Measurements from ENCODE around the gene TM7SF3.

TM7SF3 gene

DNA sequence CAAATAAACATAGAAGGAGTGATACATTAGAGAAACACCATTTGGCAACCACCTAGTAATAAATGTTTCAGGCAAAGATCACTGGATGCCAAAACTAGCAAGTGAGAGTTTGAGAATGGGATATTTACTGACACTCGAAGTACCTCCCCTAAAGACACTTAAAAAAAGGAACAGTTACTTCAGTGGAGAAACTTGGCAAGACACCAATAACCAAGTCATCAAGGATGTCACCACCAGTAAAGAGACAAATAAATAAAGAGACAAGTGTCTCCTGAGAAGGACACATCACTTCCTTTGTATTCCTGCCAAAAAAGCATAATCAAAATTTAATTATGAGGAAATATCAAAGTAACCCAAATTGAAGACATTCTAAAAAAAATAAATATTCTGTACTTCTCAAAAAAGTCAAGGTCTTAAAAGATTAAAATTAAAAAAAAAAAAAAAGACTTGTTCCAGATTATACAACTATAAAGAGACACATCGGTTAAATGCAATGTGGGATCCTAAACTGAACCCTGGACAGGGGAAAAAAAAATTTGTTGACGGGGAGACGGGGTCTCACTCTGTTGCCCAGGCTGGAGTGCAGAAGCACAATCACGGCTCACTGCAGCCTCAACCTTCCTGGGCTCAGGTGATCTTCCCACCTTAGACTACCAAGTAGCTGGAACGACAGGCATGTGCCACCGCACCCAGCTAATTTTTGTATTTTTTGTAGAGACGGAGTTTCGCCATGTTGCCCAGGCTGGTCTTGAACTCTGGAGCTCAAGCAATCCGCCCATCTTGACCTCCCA lies 26.4 kb downstream of the TM7SF3 start:
- peaks cover 2 to 19% of the 10 kb centered on the region in 2 donors for H3K36me3 ChIP-seq (ENCODE audit: control insufficient read depth in 2 of 2, insufficient read depth in 2 of 2, low read length in 2 of 2)

DNA sequence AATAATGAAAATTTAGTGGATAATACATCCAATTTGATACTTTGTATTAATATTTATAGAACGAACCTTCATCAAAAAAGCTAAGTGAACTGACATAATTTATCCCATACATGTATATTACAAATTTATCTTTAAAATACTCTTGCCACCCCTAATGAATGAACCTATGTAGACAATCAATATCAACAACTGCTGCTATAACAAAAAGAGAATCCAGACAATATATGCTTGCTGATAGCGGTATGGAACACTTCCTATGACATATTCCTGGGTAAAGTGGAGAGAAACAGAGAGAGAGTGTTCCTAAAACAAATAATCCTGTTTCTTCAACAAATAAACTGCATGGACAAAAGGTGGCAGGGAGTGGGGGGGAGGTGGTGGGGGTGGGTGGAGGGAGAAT lies 31.3 kb downstream of the TM7SF3 start:
- Histone ChIP-seq H3K9me3 (ENCODE audit: control insufficient read depth in 2 of 2, low read length in 2 of 2) (no peaks in the 10 kb centered on the region), H3K4me1 (ENCODE audit: control insufficient read depth in 2 of 2, insufficient read depth in 2 of 2, low read length in 2 of 2) (no peaks in the 10 kb centered on the region), H3K27me3 (ENCODE audit: control insufficient read depth in 2 of 2, insufficient read depth in 2 of 2, low read length in 2 of 2) (no peaks in the 10 kb centered on the region), H3K4me3 (ENCODE audit: low read length in 2 of 2) (no peak overlapping the region), H3K27ac (ENCODE audit: low read depth in 2 of 2, low read length in 2 of 2) (no peak overlapping the region), H3K36me3 (ENCODE audit: control insufficient read depth in 2 of 2, insufficient read depth in 2 of 2, low read length in 2 of 2) (peaks cover 7 to 20% of the 10 kb centered on the region in 2 donors), H3K9ac (ENCODE audit: low read depth in 1 of 2, low read length in 2 of 2) (no peak overlapping the region)

More for the DNA sequence above, 26.4 kb downstream of the TM7SF3 start:
- Histone ChIP-seq H3K9me3 (ENCODE audit: control insufficient read depth in 2 of 2, low read length in 2 of 2) (no peaks in the 10 kb centered on the region), H3K27me3 (ENCODE audit: control insufficient read depth in 2 of 2, insufficient read depth in 2 of 2, low read length in 2 of 2) (no peaks in the 10 kb centered on the region), H3K9ac (ENCODE audit: low read depth in 1 of 2, low read length in 2 of 2) (no peak overlapping the region), H3K4me3 (ENCODE audit: low read length in 2 of 2) (no peak overlapping the region), H3K4me1 (ENCODE audit: control insufficient read depth in 2 of 2, insufficient read depth in 2 of 2, low read length in 2 of 2) (no peaks in the 10 kb centered on the region), H3K27ac (ENCODE audit: low read depth in 2 of 2, low read length in 2 of 2) (no peak overlapping the region)

DNA sequence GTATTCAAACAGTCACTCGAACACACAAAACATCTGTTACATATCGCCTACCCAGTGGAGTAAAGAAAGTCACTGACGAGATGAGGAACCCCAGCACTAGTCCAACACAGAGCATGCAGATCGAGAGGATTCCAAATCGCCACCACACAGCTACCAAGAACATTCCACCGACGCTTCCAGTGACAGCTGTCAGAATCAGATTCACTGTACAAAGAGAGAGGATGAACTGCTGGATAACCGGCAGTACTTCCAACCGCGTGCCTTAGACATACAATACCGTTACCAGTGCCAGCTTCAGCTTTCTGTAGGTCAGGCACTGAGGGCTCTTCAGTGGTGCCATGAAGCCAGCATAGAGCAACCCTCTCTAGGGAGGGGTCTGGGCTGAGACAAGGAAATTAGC lies 34.5 kb downstream of the TM7SF3 start:
- Histone ChIP-seq H3K36me3 (ENCODE audit: control insufficient read depth in 2 of 2, insufficient read depth in 2 of 2, low read length in 2 of 2) (peaks cover 16 to 18% of the 10 kb centered on the region in 2 donors), H3K4me1 (ENCODE audit: control insufficient read depth in 2 of 2, insufficient read depth in 2 of 2, low read length in 2 of 2) (no peaks in the 10 kb centered on the region), H3K9ac (ENCODE audit: low read depth in 1 of 2, low read length in 2 of 2) (no peak overlapping the region), H3K27me3 (ENCODE audit: control insufficient read depth in 2 of 2, insufficient read depth in 2 of 2, low read length in 2 of 2) (no peaks in the 10 kb centered on the region), H3K4me3 (ENCODE audit: low read length in 2 of 2) (no peak overlapping the region), H3K27ac (ENCODE audit: low read depth in 2 of 2, low read length in 2 of 2) (no peak overlapping the region), H3K9me3 (ENCODE audit: control insufficient read depth in 2 of 2, low read length in 2 of 2) (no peaks in the 10 kb centered on the region)

DNA sequence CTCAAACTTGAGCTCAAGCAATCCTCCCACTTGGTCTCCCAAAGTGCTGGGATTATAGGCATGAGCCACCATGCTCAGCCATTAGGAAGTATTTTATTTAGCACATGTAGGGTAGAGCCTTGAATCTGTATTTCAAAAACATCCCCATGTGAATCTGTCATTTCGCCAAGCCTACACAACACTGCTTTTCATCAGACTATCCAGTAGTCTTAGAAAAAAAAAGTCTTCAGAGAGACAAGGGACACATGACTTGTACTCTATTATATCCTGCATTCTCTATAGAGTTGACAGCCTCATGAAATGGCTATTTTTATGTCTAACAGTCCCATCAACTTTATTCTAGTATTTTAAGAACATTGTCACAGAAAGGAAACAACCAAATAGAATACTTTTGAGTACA lies 35.4 kb downstream of the TM7SF3 start:
- no peak overlapping the region for H3K27ac ChIP-seq (ENCODE audit: low read depth in 2 of 2, low read length in 2 of 2)
- H3K4me1 ChIP-seq (ENCODE audit: control insufficient read depth in 2 of 2, insufficient read depth in 2 of 2, low read length in 2 of 2) = no peaks in the 10 kb centered on the region
- H3K9ac ChIP-seq (ENCODE audit: low read depth in 1 of 2, low read length in 2 of 2) = no peak overlapping the region
- no peak overlapping the region for H3K4me3 ChIP-seq (ENCODE audit: low read length in 2 of 2)
- H3K27me3 ChIP-seq (ENCODE audit: control insufficient read depth in 2 of 2, insufficient read depth in 2 of 2, low read length in 2 of 2) = no peaks in the 10 kb centered on the region
- H3K36me3 ChIP-seq (ENCODE audit: control insufficient read depth in 2 of 2, insufficient read depth in 2 of 2, low read length in 2 of 2) = peaks cover 20 to 21% of the 10 kb centered on the region in 2 donors
- H3K9me3 ChIP-seq (ENCODE audit: control insufficient read depth in 2 of 2, low read length in 2 of 2) = no peaks in the 10 kb centered on the region

DNA sequence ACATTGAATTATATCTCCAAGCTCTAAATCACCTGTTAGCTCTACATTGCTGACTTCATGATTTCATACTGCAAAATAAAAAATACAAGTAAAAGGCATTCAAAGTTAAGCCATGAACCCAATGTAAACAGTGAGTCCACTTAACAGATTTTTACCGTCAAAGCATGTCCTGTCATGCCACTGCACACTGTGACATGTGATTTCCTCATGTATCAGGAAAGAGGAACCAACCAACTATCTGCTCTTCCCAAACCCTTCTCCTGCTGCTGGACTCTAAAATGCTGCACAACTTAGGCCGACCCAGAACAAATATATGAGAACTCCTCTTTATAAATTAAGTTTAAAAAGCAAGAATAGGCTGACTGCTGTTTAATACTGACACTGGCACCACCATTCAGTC lies 37.5 kb downstream of the TM7SF3 start:
- no peak overlapping the region for H3K27ac ChIP-seq (ENCODE audit: low read depth in 2 of 2, low read length in 2 of 2)
- no peaks in the 10 kb centered on the region for H3K27me3 ChIP-seq (ENCODE audit: control insufficient read depth in 2 of 2, insufficient read depth in 2 of 2, low read length in 2 of 2)
- H3K9ac ChIP-seq (ENCODE audit: low read depth in 1 of 2, low read length in 2 of 2) = no peak overlapping the region
- no peak overlapping the region for H3K4me3 ChIP-seq (ENCODE audit: low read length in 2 of 2)
- peaks cover 19 to 30% of the 10 kb centered on the region in 2 donors for H3K36me3 ChIP-seq (ENCODE audit: control insufficient read depth in 2 of 2, insufficient read depth in 2 of 2, low read length in 2 of 2)
- no peaks in the 10 kb centered on the region for H3K9me3 ChIP-seq (ENCODE audit: control insufficient read depth in 2 of 2, low read length in 2 of 2)
- H3K4me1 ChIP-seq (ENCODE audit: control insufficient read depth in 2 of 2, insufficient read depth in 2 of 2, low read length in 2 of 2) = no peaks in the 10 kb centered on the region

DNA sequence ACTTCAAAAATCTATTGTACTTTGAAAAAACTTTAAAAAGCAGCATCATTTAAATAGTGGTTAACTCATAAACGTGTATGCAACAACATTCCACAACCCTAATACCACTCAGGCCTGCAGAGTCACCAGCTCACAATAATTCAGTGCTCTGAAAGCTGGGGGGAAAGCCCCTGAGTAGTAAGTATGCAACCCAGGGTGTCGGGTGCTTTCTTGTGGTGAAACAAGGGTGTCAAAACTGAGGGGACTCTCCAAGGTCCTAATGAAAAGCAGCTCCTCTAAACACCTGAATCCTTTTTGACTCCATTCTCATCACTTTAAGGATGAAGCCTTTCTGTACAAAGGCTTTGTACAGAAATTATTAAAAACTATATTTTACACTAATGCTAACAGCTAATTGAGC lies 42.2 kb downstream of the TM7SF3 start:
- no peak overlapping the region for H3K27ac ChIP-seq (ENCODE audit: low read depth in 2 of 2, low read length in 2 of 2)
- H3K9ac ChIP-seq (ENCODE audit: low read depth in 1 of 2, low read length in 2 of 2) = no peak overlapping the region
- H3K27me3 ChIP-seq (ENCODE audit: control insufficient read depth in 2 of 2, insufficient read depth in 2 of 2, low read length in 2 of 2) = no peaks in the 10 kb centered on the region
- no peaks in the 10 kb centered on the region for H3K9me3 ChIP-seq (ENCODE audit: control insufficient read depth in 2 of 2, low read length in 2 of 2)
- H3K4me1 ChIP-seq (ENCODE audit: control insufficient read depth in 2 of 2, insufficient read depth in 2 of 2, low read length in 2 of 2) = no peaks in the 10 kb centered on the region
- H3K36me3 ChIP-seq (ENCODE audit: control insufficient read depth in 2 of 2, insufficient read depth in 2 of 2, low read length in 2 of 2) = peaks cover 21 to 27% of the 10 kb centered on the region in 2 donors
- H3K4me3 ChIP-seq (ENCODE audit: low read length in 2 of 2) = no peak overlapping the region

DNA sequence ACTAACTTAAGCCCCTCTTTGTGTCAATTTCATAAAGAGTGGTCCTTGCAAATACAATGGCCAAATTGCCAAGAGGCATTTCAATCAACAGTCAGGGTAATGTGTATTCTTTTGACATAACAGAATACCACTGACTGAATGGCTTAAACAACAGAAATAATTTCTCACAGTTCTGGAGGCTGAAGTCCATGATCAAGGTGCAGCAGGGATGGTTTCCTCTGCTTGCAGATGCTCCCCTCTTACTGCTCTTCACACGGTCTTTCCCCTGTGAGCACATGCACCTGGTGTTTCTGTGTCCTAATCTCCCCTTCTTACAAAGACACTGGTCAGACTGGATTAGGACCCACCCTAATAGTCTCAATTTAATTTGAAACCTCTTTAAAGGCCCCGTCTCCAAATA lies 44.0 kb downstream of the TM7SF3 start:
- no peaks in the 10 kb centered on the region for H3K4me1 ChIP-seq (ENCODE audit: control insufficient read depth in 2 of 2, insufficient read depth in 2 of 2, low read length in 2 of 2)
- H3K36me3 ChIP-seq (ENCODE audit: control insufficient read depth in 2 of 2, insufficient read depth in 2 of 2, low read length in 2 of 2) = peaks cover 20 to 26% of the 10 kb centered on the region in 2 donors
- H3K9me3 ChIP-seq (ENCODE audit: control insufficient read depth in 2 of 2, low read length in 2 of 2) = no peaks in the 10 kb centered on the region
- H3K4me3 ChIP-seq (ENCODE audit: low read length in 2 of 2) = no peak overlapping the region
- no peak overlapping the region for H3K9ac ChIP-seq (ENCODE audit: low read depth in 1 of 2, low read length in 2 of 2)
- H3K27me3 ChIP-seq (ENCODE audit: control insufficient read depth in 2 of 2, insufficient read depth in 2 of 2, low read length in 2 of 2) = no peaks in the 10 kb centered on the region
- no peak overlapping the region for H3K27ac ChIP-seq (ENCODE audit: low read depth in 2 of 2, low read length in 2 of 2)

DNA sequence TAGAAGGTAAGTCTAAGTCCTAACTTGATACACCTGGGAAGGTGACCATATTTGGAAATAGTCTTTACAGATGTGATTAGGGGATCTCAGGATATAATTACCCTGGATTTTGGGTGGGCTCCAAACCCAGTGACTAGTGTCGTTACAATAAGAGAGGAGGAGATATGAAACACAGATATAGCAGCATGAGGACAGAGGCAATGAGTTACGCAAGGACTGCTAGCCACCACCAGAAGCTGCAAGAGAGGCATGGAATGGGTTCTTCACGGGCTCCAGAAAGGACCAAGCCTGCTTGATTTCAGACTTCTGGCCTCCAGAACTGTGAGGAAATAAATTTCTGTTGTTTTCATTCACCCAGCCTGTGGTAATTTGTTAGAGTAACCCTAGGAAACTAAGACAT lies 47.3 kb downstream of the TM7SF3 start:
- Histone ChIP-seq H3K36me3 (ENCODE audit: control insufficient read depth in 2 of 2, insufficient read depth in 2 of 2, low read length in 2 of 2) (peaks cover 17 to 28% of the 10 kb centered on the region in 2 donors), H3K4me1 (ENCODE audit: control insufficient read depth in 2 of 2, insufficient read depth in 2 of 2, low read length in 2 of 2) (no peaks in the 10 kb centered on the region), H3K4me3 (ENCODE audit: low read length in 2 of 2) (no peak overlapping the region), H3K27ac (ENCODE audit: low read depth in 2 of 2, low read length in 2 of 2) (no peak overlapping the region), H3K9ac (ENCODE audit: low read depth in 1 of 2, low read length in 2 of 2) (no peak overlapping the region), H3K27me3 (ENCODE audit: control insufficient read depth in 2 of 2, insufficient read depth in 2 of 2, low read length in 2 of 2) (no peaks in the 10 kb centered on the region), H3K9me3 (ENCODE audit: control insufficient read depth in 2 of 2, low read length in 2 of 2) (no peaks in the 10 kb centered on the region)

DNA sequence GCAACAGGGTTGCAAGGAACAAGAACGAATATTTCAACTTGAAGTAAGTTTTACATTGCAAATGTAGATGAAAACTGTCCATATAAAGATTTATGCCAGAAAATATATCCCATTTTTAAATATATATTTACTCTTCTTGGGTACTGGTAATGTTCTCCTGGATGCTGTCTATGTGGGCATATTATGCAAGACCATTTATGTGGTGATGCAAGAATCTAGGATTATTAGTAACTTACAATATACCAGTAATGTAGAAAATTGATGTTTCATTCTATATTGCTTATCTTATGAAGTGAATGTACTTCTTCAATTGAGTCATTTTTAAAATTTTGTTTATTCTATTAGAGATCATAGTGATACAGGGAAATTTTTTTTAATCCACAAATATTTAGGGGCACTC lies 50.8 kb downstream of the TM7SF3 start:
- H3K27ac ChIP-seq (ENCODE audit: low read depth in 2 of 2, low read length in 2 of 2) = no peak overlapping the region
- no peaks in the 10 kb centered on the region for H3K27me3 ChIP-seq (ENCODE audit: control insufficient read depth in 2 of 2, insufficient read depth in 2 of 2, low read length in 2 of 2)
- no peaks in the 10 kb centered on the region for H3K4me1 ChIP-seq (ENCODE audit: control insufficient read depth in 2 of 2, insufficient read depth in 2 of 2, low read length in 2 of 2)
- H3K9me3 ChIP-seq (ENCODE audit: control insufficient read depth in 2 of 2, low read length in 2 of 2) = no peaks in the 10 kb centered on the region
- H3K9ac ChIP-seq (ENCODE audit: low read depth in 1 of 2, low read length in 2 of 2) = no peak overlapping the region
- H3K36me3 ChIP-seq (ENCODE audit: control insufficient read depth in 2 of 2, insufficient read depth in 2 of 2, low read length in 2 of 2) = peaks cover 24 to 36% of the 10 kb centered on the region in 2 donors
- no peak overlapping the region for H3K4me3 ChIP-seq (ENCODE audit: low read length in 2 of 2)

DNA sequence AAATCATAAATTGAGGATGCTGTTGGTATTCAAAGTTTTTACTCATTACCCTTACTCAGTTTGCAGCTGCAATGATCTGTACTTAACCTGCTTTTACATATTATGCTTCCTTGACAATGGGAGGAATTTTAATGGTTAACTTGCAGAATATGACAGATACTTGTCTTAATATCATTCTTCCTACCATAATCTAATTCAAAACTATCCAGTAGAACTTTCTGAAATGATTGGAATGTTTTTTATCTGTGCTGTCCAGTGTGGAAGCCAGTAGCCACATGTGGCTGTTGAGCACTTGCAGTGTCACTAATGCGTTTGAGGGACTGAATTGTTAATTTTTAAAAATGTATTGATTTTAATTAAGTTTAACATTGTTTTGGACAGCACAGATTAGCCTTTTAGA lies 52.4 kb downstream of the TM7SF3 start:
- no peaks in the 10 kb centered on the region for H3K4me1 ChIP-seq (ENCODE audit: control insufficient read depth in 2 of 2, insufficient read depth in 2 of 2, low read length in 2 of 2)
- H3K9me3 ChIP-seq (ENCODE audit: control insufficient read depth in 2 of 2, low read length in 2 of 2) = no peaks in the 10 kb centered on the region
- H3K4me3 ChIP-seq (ENCODE audit: low read length in 2 of 2) = no peak overlapping the region
- peaks cover 30 to 34% of the 10 kb centered on the region in 2 donors for H3K36me3 ChIP-seq (ENCODE audit: control insufficient read depth in 2 of 2, insufficient read depth in 2 of 2, low read length in 2 of 2)
- no peak overlapping the region for H3K27ac ChIP-seq (ENCODE audit: low read depth in 2 of 2, low read length in 2 of 2)
- H3K9ac ChIP-seq (ENCODE audit: low read depth in 1 of 2, low read length in 2 of 2) = no peak overlapping the region
- no peaks in the 10 kb centered on the region for H3K27me3 ChIP-seq (ENCODE audit: control insufficient read depth in 2 of 2, insufficient read depth in 2 of 2, low read length in 2 of 2)
